Measurements from ENCODE around the gene MCF2L.

The MCF2L gene

DNA sequence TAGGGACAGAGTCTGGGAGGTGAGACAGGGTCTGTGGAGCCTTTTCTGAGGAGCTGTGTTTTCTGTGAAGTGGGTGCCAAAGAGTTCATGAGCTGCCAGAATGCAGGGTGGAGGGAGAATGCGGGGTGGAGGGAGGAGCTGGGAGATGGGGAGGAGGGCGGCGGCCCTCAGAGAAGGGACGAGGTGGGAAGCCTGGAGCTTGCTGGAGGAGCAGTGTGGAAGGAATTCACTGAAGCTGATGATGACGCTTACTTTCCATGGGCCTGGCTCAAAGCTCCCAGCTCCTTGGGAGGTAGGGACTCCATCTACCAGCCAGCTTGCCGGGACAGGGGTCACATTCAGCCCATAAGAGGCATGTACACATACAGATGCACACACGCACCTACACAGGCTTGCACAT lies 62.5 kb downstream of the MCF2L start:
- DNase-seq (ENCODE audit: low read depth in 2 of 2) = no peak

DNA sequence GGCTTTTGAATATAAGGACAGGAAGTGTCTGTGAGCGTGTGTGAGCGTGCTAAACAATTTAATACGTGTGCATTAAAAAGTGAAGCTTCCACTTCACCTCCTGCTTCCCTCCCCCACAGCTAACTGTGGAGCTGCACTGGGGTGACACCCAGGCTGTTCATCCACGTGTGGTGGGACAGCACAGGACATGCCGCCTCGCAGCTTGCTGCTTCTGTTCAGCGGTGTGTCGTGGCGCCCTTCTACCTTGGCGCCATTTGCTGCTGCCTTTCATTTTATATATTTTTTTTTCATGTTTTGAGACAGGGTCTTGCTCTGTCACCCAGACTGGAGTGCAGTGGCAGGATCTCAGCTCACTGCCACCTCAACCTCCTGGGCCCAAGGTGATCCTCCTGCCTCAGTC lies 63.3 kb downstream of the MCF2L start:
- DNase-seq (ENCODE audit: low read depth in 2 of 2) = no peak

GRCh38 chr13:113033054-113033850 lies 64.2 kb downstream of the MCF2L start:
- no peak for DNase-seq (ENCODE audit: low read depth in 2 of 2)

DNA sequence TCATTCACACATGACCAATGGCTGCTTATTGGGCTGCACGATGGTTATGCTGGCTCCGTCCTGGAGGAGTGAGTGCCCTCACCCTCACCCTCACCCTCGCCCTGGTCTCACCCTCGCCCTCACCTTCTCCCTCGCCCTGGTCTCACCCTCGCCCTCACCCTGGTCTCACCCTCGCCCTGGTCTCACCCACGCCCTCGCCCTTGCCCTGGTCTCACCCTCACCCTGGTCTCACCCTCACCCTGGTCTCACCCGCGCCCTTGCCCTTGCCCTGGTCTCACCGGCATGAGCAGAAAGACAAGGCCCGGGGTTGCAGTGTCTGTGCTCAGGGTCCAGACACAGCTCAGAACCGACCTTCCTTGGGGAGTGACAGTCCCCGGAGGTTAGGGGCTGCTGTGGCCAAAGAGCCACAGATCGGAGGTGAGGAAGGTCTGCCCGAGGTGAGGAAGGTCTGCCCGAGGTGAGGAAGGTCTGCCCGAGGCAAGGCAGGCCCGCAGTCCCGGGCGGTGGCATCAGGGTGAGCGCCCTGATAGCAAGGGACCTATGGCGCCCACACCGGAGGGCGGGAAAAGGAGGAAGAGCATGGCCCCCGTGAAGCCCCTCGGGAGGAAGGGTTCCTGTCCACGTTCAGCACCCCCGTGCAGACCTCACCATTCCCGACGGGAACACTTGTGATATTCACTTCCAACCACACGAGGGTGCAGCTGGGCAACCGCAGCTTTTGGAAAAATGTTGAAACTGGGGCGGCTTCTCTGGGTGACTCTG lies 65.6 kb downstream of the MCF2L start:
- no peak for DNase-seq (ENCODE audit: low read depth in 2 of 2)

DNA sequence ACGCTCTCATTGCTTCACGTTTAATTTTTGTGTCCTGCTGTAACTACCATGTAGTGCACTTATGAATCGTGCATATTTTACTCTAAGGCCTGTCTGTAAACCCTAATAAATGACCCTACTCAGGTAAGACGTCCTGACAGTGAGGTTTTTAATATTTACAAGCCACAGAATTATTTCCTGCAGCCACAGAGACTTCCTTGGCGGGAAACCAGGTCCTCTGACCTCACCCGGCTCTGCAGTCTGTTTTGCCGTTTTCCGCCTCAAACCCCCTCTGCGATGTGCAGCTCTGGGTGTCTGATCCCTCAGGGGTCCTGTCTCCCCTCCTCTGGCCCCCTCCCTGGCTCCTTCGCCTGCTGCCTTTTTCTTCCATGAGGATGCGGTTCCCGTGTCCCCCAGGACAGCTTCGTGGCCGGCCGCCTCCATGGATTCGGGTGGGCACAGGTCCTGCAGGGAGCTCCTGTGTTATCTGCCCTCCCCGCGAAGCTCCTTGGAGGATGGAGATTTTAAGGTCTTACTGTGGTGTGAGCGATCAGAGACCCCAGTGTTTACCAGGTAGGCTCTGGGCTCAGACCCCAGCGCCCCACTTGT lies 66.3 kb downstream of the MCF2L start:
- no peak for DNase-seq (ENCODE audit: low read depth in 2 of 2)

DNA sequence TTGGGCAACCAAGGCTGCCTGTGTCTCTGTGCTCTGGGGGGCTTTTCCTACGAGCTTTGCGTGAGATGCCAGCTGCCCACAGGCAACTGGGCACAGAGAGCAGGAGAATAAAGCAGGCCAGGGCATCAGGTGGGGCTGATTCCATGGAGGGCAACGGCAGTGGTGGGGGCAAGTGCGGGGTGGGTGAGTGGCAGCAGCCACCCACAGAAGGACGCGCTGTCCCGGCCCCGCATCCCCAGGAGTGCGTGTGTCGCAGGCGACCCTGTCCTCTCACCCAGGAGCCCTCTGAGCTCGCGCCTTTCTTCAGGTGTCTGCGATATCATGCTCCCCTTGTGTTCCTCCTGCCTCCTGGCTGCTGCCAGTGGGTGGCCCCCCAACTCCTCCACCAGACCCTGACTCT lies 67.4 kb downstream of the MCF2L start:
- DNase-seq (ENCODE audit: low read depth in 2 of 2) = no peak

DNA sequence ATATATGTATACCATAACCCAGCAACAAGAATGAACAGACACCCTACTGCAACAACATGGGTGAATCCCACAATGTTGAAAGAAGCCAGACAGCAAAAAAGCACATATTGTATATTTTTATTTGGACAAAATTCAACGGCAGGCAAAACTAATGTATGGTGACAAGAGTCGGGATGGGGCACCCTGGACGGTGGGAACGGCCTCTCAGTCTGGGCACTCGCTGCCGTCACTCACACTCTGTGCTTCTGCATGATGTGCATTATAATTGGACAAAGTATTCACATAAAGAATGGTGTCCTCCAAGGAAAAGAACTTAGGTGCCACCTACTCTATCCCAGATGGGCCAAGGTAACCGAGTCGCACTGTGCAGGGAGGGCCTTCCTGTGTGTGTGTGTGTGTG lies 71.0 kb downstream of the MCF2L start:
- DNase-seq (ENCODE audit: low read depth in 2 of 2) = no peak

GRCh38 chr13:113040597-113041292 lies 71.7 kb downstream of the MCF2L start:
- no peak for DNase-seq (ENCODE audit: low read depth in 2 of 2)

- DNase-seq (ENCODE audit: low read depth in 2 of 2) = no peak
These were observed 72.3 kb downstream of the MCF2L start for GRCh38 chr13:113041293-113041690.

- no peak for DNase-seq (ENCODE audit: low read depth in 2 of 2)
These were observed 72.9 kb downstream of the MCF2L start for GRCh38 chr13:113041896-113042295.

GRCh38 chr13:113042456-113042855 lies 73.4 kb downstream of the MCF2L start:
- DNase-seq (ENCODE audit: low read depth in 2 of 2) = no peak

DNA sequence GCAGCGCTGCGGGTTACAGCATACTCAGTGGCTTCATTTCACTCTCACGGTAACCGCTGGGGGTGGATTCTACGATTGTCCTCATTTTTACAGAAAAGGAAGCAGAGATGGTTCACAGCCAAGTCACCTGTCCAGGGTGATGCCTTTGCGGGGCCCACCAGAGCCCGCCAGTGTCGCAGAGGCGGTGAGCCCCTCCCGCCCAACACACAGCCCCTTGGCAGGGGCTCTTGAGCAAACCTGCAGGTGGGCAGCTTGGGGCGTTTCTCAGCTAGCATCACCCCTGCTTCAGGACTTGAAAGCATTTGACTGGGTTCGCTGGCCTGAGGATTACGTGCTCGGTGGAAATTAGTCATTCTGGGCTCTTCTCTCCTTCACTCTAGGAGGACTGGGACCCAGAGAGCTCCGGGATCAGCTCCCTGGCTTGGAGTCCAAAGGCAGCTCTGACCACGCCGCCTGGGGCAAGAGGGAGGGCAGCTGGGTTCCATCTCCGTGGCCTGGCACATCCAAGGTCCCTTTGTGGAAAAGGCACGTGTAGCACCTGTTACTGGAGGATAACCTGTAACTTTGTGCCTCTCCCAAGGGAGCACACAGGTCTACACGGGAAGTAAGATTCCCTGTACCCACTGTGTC lies 74.1 kb downstream of the MCF2L start:
- no peak for DNase-seq (ENCODE audit: low read depth in 2 of 2)

DNA sequence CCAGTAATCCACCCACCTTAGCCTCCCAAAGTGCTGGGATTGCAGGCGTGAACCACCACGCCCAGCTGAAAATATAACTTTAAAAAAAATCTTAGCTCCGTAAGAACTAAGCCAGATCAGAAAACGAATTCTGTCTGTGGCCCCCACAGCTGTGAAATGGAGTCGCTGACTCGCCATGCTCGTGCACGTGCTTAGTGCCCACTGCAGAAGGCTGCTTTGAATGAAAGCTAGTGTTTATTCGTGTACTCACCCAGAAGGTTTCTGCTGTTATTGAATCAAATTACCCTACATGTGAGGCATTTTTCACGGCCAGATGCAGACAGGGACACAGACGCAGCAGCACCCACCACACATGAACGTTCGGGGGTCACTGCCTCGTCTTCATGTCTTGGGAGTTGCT lies 74.9 kb downstream of the MCF2L start:
- DNase-seq (ENCODE audit: low read depth in 2 of 2) = no peak

DNA sequence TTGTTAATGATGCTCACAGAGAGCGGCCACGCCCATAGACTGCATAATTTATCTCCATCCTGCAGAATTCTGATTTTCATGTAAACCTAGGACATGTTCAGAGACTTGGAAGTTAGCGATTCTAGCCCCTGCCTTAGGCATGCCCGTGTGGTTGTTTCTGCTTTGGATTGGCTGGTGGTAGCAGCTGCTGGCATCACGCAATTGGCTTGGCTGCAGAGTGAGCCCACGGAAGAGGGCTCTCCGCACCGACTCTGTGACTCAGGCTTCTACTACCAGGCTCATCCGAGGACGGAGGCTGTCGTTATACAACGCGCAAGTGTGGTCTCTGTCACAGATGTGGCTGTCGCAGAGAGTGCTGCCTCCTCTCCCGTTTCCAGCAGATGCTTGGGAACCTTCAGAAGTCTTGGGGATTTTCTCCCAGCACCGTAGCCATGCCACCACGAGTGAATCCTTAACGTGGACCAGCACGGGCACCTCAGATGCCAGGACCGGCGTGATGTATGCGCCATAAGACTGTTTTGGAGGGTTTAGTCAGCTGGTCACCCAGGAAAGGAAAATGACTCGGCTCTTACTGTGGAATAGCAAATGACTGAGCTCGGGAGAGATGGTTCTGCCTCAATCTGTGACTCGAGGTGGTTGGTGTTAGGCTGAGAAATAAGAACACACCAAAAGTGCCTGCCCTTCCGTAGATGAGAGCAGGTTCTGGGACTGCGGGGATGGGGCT lies 75.5 kb downstream of the MCF2L start:
- DNase-seq (ENCODE audit: low read depth in 2 of 2) = no peak

- no peak for DNase-seq (ENCODE audit: low read depth in 2 of 2)
These were observed 76.5 kb downstream of the MCF2L start for GRCh38 chr13:113045251-113046127.

DNA sequence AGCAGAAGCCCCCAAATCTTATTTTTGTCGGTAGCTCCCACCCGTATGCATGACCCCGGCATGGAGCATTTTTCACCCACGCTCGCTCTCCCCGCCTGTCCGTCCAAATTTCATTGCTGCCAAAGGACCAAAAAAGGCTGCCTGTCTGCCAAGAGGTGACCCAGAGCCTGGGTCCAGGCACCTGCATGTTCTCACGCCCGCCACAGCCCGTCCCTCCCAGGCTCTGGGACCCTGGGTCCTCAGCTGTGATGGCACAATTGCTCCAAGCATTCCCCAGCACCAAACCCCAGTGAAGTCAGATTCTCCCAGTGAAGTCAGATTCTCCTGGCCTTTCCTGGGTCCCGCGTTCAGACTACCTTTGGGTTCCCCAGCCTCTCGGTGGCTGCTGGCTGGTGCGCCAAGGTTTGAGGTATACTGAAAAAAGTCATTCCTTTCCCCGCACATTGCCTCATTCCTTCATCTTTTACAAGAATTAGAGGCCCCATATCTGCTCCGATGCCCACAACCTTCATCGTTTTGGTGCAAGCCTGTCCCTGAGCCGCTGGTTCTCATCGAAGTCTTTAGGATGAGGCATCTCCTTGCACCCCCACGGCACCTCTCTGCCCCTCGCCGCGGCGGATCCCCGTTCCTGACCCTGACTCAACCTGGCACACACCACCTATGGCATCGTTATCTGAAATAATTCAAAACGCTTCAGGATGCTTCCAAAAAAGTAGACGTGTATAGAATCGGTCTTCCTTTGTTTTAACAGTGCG lies 77.3 kb downstream of the MCF2L start:
- no peak for DNase-seq (ENCODE audit: low read depth in 2 of 2)

- DNase-seq (ENCODE audit: low read depth in 2 of 2) = no peak
These were observed 77.8 kb downstream of the MCF2L start for GRCh38 chr13:113046883-113047244.

GRCh38 chr13:113047587-113047986 lies 78.6 kb downstream of the MCF2L start:
- DNase-seq (ENCODE audit: low read depth in 2 of 2) = no peak

- no peak for DNase-seq (ENCODE audit: low read depth in 2 of 2)
These were observed 79.8 kb downstream of the MCF2L start for GRCh38 chr13:113048766-113049165.

Data from stimulated activated CD8-positive, alpha-beta memory T cell treated with anti-CD3 and anti-CD28 coated beads, Interleukin-2, amount 100 ng/mL, for 48 hours (primary cell).